H9 (cell line): ENCODE measurements around the gene ATP2C1. TPM values are rescaled to one million over a fixed set of nuclear protein-coding genes. Genes with fewer than 3 reads are reported as not detected.

ENCODE experiments used
- DNase-seq: peaks from one replicate; pipeline ENCODE4 v3.0.0-alpha.2; 2017
- H2AFZ ChIP-seq: one replicate; pipeline ENCODE4 v1.6.1; 2013; ENCODE audit warnings: mild to moderate bottlenecking, low read length, control low read depth, moderate library complexity
- H2AK5ac ChIP-seq: 2 replicates; pipeline ENCODE4 v1.6.1; 2013; ENCODE audit warnings: low read length, control low read depth, mixed read lengths; ENCODE audit not compliant: insufficient read length
- H2BK120ac ChIP-seq: one replicate; pipeline ENCODE4 v1.6.1; 2013; ENCODE audit warnings: low read depth, mild to moderate bottlenecking, low read length, control low read depth, inconsistent platforms; ENCODE audit not compliant: poor library complexity, severe bottlenecking
- H2BK12ac ChIP-seq: 2 replicates; pipeline ENCODE4 v1.6.1; 2013; ENCODE audit warnings: low read length, control low read depth, mixed read lengths, low read depth; ENCODE audit not compliant: insufficient read length
- H2BK15ac ChIP-seq: 2 replicates; pipeline ENCODE4 v1.6.1; 2013; ENCODE audit warnings: low read depth, low read length, control low read depth
- H2BK20ac ChIP-seq: one replicate; pipeline ENCODE4 v1.6.1; 2013; ENCODE audit warnings: low read depth, mild to moderate bottlenecking, low read length, control low read depth, inconsistent platforms; ENCODE audit not compliant: poor library complexity, severe bottlenecking
- H2BK5ac ChIP-seq: 2 replicates; pipeline ENCODE4 v1.6.1; 2013; ENCODE audit warnings: low read length, control low read depth, mixed read lengths; ENCODE audit not compliant: insufficient read length
- H3K14ac ChIP-seq: 2 replicates; pipeline ENCODE4 v1.6.1; 2013; ENCODE audit warnings: low read length, control low read depth; ENCODE audit not compliant: insufficient read depth
- H3K18ac ChIP-seq: 2 replicates; pipeline ENCODE4 v1.6.1; 2013; ENCODE audit warnings: low read depth, mild to moderate bottlenecking, mixed read lengths, low read length, control low read depth; ENCODE audit not compliant: insufficient read length
- H3K23ac ChIP-seq: 2 replicates; pipeline ENCODE4 v1.6.1; 2013; ENCODE audit warnings: low read length, control low read depth, mixed read lengths, low read depth; ENCODE audit not compliant: insufficient read length
- H3K23me2 ChIP-seq: 2 replicates; pipeline ENCODE4 v1.6.1; 2013; ENCODE audit warnings: low read depth, mild to moderate bottlenecking, mixed read lengths, low read length, control low read depth; ENCODE audit not compliant: insufficient read length, poor library complexity, severe bottlenecking
- H3K27ac ChIP-seq: 2 replicates; pipeline ENCODE4 v1.5.1; 2013; ENCODE audit warnings: low read length, control low read depth, mixed read lengths, low read depth; ENCODE audit not compliant: insufficient read length
- H3K27me3 ChIP-seq: 2 replicates; pipeline ENCODE4 v1.6.1; 2013; ENCODE audit warnings: low read length, control low read depth, inconsistent platforms; ENCODE audit not compliant: insufficient read depth
- H3K4ac ChIP-seq: 2 replicates; pipeline ENCODE4 v1.6.1; 2013; ENCODE audit warnings: low read depth, mild to moderate bottlenecking, control low read depth, inconsistent platforms, low read length, moderate library complexity
- H3K4me1 ChIP-seq: 2 replicates; pipeline ENCODE4 v1.6.1; 2013; ENCODE audit warnings: low read length, control low read depth, inconsistent platforms; ENCODE audit not compliant: insufficient read depth
- H3K4me2 ChIP-seq: 2 replicates; pipeline ENCODE4 v1.6.1; 2013; ENCODE audit warnings: low read length, control low read depth, mixed read lengths; ENCODE audit not compliant: insufficient read length, insufficient read depth
- H3K56ac ChIP-seq: 2 replicates; pipeline ENCODE4 v1.6.1; 2013; ENCODE audit warnings: low read depth, mild to moderate bottlenecking, mixed read lengths, low read length, control low read depth; ENCODE audit not compliant: insufficient read length
- H3K79me1 ChIP-seq: 2 replicates; pipeline ENCODE4 v1.6.1; 2013; ENCODE audit warnings: low read depth, mild to moderate bottlenecking, moderate library complexity, low read length, control low read depth, inconsistent platforms; ENCODE audit not compliant: insufficient read depth, poor library complexity, severe bottlenecking
- H3K79me2 ChIP-seq: 2 replicates; pipeline ENCODE4 v1.6.1; 2013; ENCODE audit warnings: low read length, control low read depth, inconsistent platforms; ENCODE audit not compliant: insufficient read depth
- H3K9ac ChIP-seq: 2 replicates; pipeline ENCODE4 v1.6.1; 2013; ENCODE audit warnings: low read length, control low read depth, mixed read lengths; ENCODE audit not compliant: insufficient read length; ENCODE audit errors: extremely low read depth
- H3K9me3 ChIP-seq: one replicate; pipeline ENCODE4 v1.6.1; 2013; ENCODE audit warnings: low read depth, low read length, inconsistent platforms; ENCODE audit not compliant: control insufficient read depth
- H3T11ph ChIP-seq: one replicate; pipeline ENCODE4 v1.6.1; 2013; ENCODE audit warnings: mild to moderate bottlenecking, low read length, control low read depth, inconsistent platforms
- H4K20me1 ChIP-seq: one replicate; pipeline ENCODE4 v1.6.1; 2013; ENCODE audit not compliant: control insufficient read depth, insufficient read length, insufficient read depth
- H4K5ac ChIP-seq: 2 replicates; pipeline ENCODE4 v1.6.1; 2013; ENCODE audit warnings: low read depth, mild to moderate bottlenecking, mixed read lengths, low read length, control low read depth; ENCODE audit not compliant: insufficient read length
- H4K8ac ChIP-seq: replicated peaks from 2 replicates; pipeline ENCODE4 v1.6.1; 2013; ENCODE audit warnings: low read length, control low read depth, mixed read lengths, low read depth; ENCODE audit not compliant: insufficient read length
- H4K91ac ChIP-seq: 2 replicates; pipeline ENCODE4 v1.6.1; 2013; ENCODE audit warnings: low read depth, mild to moderate bottlenecking, moderate library complexity, mixed read lengths, low read length, control low read depth; ENCODE audit not compliant: insufficient read length
- H3K27ac Mint-ChIP-seq, 3 experiments: 2 replicates in 2 of 3; 3 replicates in 1 of 3; pipeline ENCODE4 v1.8.0; 2020 to 2021; ENCODE audit warnings: mixed read lengths in 3 of 3, mild to moderate bottlenecking in 1 of 3, moderate library complexity in 1 of 3
- H3K27me3 Mint-ChIP-seq: 2 replicates; pipeline ENCODE4 v1.8.0; 2021; ENCODE audit warnings: low read depth, mild to moderate bottlenecking, moderate library complexity, mixed read lengths
- H3K36me3 Mint-ChIP-seq, 3 experiments: 2 replicates in 2 of 3; 3 replicates in 1 of 3; pipeline ENCODE4 v1.8.0; 2020 to 2021; ENCODE audit warnings: low read depth in 3 of 3, mixed read lengths in 3 of 3; ENCODE audit not compliant: insufficient read depth in 1 of 3
- H3K4me1 Mint-ChIP-seq, 2 experiments: 2 replicates each; pipeline ENCODE4 v1.8.0; 2020; ENCODE audit warnings: mixed read lengths in 2 of 2
- H3K4me3 Mint-ChIP-seq, 2 experiments: 2 replicates in 1 of 2; 3 replicates in 1 of 2; pipeline ENCODE4 v1.8.0; 2020 to 2021; ENCODE audit warnings: mild to moderate bottlenecking in 2 of 2, mixed read lengths in 2 of 2, moderate library complexity in 1 of 2
- H3K9me3 Mint-ChIP-seq, 2 experiments: 2 replicates in 1 of 2; 3 replicates in 1 of 2; pipeline ENCODE4 v1.8.0; 2020; ENCODE audit warnings: mild to moderate bottlenecking in 2 of 2, mixed read lengths in 2 of 2, moderate library complexity in 1 of 2
- CTCF ChIP-seq: fragments of 200-600 bp; sonication (generic); conservative IDR thresholded peaks from 3 replicates; pipeline ENCODE4 v1.8.0; 2021; ENCODE audit warnings: antibody characterized with exemption, mild to moderate bottlenecking
- WGBS: extraction: QIAGEN DNeasy Blood & Tissue Kit; methylation state at CpG from one replicate; pipeline ENCODE4 v1.1.7; 2013; ENCODE audit warnings: missing lambda C conversion rate, low lambda C conversion rate, mixed read lengths; ENCODE audit not compliant: insufficient read length; ENCODE audit errors: extremely low coverage; 5-methylcytosine and 5-hydroxymethylcytosine counted together
- total RNA-seq: library from RNA; stranded (reverse); gene quantifications from 2 replicates; pipeline ENCODE4 v1.2.1, GENCODE V29; 2021

ATP2C1 gene
- total RNA-seq, 1 experiment from 2014 or later = 65.5 TPM

- H3K9me3 ChIP-seq = no peaks in the 10 kb centered on the region
- no peak overlapping the region for H2BK20ac ChIP-seq
- no peak overlapping the region for H2BK12ac ChIP-seq
- H4K8ac ChIP-seq = no peak overlapping the region
- H3T11ph ChIP-seq = no peak overlapping the region
- H3K4me3 Mint-ChIP-seq = no peak overlapping the region
- no peak overlapping the region for H2BK15ac ChIP-seq
- no peak overlapping the region for H4K5ac ChIP-seq
- no peak overlapping the region for H3K23ac ChIP-seq
- no peak overlapping the region for H3K4me2 ChIP-seq
- H3K27me3 Mint-ChIP-seq = no peaks in the 10 kb centered on the region
- no peak overlapping the region for H3K18ac ChIP-seq
- no peaks in the 10 kb centered on the region for H3K23me2 ChIP-seq
- no peak overlapping the region for H2BK5ac ChIP-seq
- no peak overlapping the region for H3K56ac ChIP-seq
- no peak overlapping the region for H3K9ac ChIP-seq
- peaks cover under 1 to 18% of the 10 kb centered on the region in 2 experiments; a peak in 3 of 5 replicates for H3K9me3 Mint-ChIP-seq
- no peak overlapping the region for H2AFZ ChIP-seq
- H3K27me3 ChIP-seq = no peaks in the 10 kb centered on the region
- peaks cover 12 to 16% (median 15%) of the 10 kb centered on the region in 3 experiments for H3K36me3 Mint-ChIP-seq
- H3K4me1 Mint-ChIP-seq = peaks cover 0 to 3% of the 10 kb centered on the region in 2 experiments; a peak in 3 of 4 replicates
- no peak overlapping the region for H2BK120ac ChIP-seq
- no peak for TF ChIP-seq CTCF
- H3K79me1 ChIP-seq = no peaks in the 10 kb centered on the region
- no peak overlapping the region for H3K14ac ChIP-seq
- no CpG with 5 or more reads among the region's 7 CpGs for WGBS
- no peak overlapping the region for H2AK5ac ChIP-seq
- H4K20me1 ChIP-seq = no peaks in the 10 kb centered on the region
- peak overlapping the region in 1 of 3 experiments; percentile 44; a peak in 2 of 7 replicates for H3K27ac Mint-ChIP-seq
- H4K91ac ChIP-seq = no peak overlapping the region
- peaks cover 7% of the 10 kb centered on the region; the same call in 1 of the 2 replicates for H3K79me2 ChIP-seq
- no peak overlapping the region for H3K27ac ChIP-seq
- H3K4ac ChIP-seq = no peak overlapping the region
- no peak for DNase-seq
- H3K4me1 ChIP-seq = no peaks in the 10 kb centered on the region
These were observed 24.4 kb downstream of the ATP2C1 start for GRCh38 chr3:130918328-130918727.
